Prostate gland (tissue), 2 donors: Measurements from ENCODE around the gene SFXN3.

Experiments
- POLR2A ChIP-seq: fragments of 450-650 bp; IDR thresholded peaks from one replicate; pipeline ENCODE4 v1.6.1; 2016; ENCODE audit warnings: antibody characterized with exemption, mild to moderate bottlenecking
- POLR2AphosphoS5 ChIP-seq: sonication (generic); formaldehyde crosslinking; IDR thresholded peaks from one replicate; pipeline ENCODE4 v1.6.1; 2017; ENCODE audit warnings: antibody characterized with exemption
- TF ChIP-seq, protein P1 (sequence below), 4 experiments: fragments of 200-600 bp in 2 of 4; fragments of 450-650 bp in 2 of 4; sonication (generic) in 2 of 4; IDR thresholded peaks; 1 replicate in 3 of 4; 2 replicates in 1 of 4; pipeline ENCODE4 v1.5.1; 2016 to 2019; ENCODE audit warnings: antibody characterized with exemption in 4 of 4, mild to moderate bottlenecking in 2 of 4, moderate library complexity in 2 of 4

DNA sequence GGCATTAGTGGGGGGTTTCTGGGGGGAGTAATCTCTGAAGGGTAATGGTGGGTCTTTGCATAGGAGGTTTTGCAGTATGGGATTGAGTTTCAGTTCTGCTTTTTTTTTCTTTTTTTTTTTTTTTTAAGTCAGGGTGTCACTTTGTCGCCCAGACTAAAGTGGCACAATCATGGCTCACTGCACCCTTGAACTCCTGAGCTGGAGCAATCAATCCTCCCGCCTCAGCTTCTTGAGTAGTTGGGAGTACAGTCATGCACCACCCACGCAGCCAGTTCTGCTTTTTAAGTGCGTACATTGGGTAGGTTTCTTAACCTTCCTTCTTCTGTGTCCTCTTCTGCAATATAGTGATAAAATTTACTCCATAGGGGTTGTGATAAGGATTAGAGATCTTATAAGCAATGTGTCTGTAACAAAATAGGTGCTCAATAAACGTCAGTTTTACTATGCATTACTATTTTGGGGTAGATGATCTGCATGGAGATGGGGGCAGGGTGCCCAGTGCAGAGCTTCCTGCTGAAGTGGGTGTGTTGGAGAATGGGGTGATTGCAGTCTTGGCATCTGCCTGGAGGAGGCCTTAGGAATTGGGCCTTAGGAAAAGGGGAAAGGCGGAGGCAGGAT is 40.3 kb downstream of the SFXN3 start:
- TF ChIP-seq, protein P1, sequence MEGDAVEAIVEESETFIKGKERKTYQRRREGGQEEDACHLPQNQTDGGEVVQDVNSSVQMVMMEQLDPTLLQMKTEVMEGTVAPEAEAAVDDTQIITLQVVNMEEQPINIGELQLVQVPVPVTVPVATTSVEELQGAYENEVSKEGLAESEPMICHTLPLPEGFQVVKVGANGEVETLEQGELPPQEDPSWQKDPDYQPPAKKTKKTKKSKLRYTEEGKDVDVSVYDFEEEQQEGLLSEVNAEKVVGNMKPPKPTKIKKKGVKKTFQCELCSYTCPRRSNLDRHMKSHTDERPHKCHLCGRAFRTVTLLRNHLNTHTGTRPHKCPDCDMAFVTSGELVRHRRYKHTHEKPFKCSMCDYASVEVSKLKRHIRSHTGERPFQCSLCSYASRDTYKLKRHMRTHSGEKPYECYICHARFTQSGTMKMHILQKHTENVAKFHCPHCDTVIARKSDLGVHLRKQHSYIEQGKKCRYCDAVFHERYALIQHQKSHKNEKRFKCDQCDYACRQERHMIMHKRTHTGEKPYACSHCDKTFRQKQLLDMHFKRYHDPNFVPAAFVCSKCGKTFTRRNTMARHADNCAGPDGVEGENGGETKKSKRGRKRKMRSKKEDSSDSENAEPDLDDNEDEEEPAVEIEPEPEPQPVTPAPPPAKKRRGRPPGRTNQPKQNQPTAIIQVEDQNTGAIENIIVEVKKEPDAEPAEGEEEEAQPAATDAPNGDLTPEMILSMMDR (IDR thresholded peaks at IDR 0.05): no peak
- TF ChIP-seq POLR2AphosphoS5: no peak
- TF ChIP-seq POLR2A: no peak
